K562 (cell line): ENCODE results near the gene RNF144A. TPM values are rescaled to one million over a fixed set of nuclear protein-coding genes. Genes with fewer than 3 reads are reported as not detected.

Experiments used
- ATAC-seq: fragments of 200-7000 bp; cut with Tn5 transposase; 3 replicates; pipeline ENCODE4 v1.9.1; 2020; ENCODE audit warnings: moderate library complexity
- BruUV-seq: library from RNA; stranded (reverse); fragments of 400-500 nt; replicated peaks from 2 replicates; lab custom pipeline; 2021; lab: Mats Ljungman, UMichigan
- CTCF ChIA-PET: fragments of 300-600 bp; formaldehyde crosslinking; extraction: SDS; loops from one replicate; lab custom pipeline; 2021; ENCODE audit warnings: low intra/inter-chr PET ratio; lab: Yijun Ruan, JAX
- POLR2A ChIA-PET: fragments of 300-600, 350-650 bp; sonication (Branson Sonifier 250); formaldehyde crosslinking; extraction: SDS; loops from one replicate; lab custom pipeline; 2021; ENCODE audit warnings: antibody characterized with exemption, inconsistent platforms; lab: Yijun Ruan, JAX
- DNase-seq, 4 experiments: peaks; one replicate each; pipeline versions ENCODE4 v3.0.0 to v3.0.0-alpha.2; 2011 to 2018; ENCODE audit warnings: low spot score in 3 of 4, mixed read lengths in 3 of 4; ENCODE audit errors: extremely low read depth in 1 of 4
- FAIRE-seq: peaks from 2 replicates; lab custom pipeline; 2011; peaks lifted over from hg19 to GRCh38; lab: Jason Lieb, UNC
- H2AFZ ChIP-seq: 2 replicates; pipeline ENCODE4 v1.6.0; 2011; ENCODE audit warnings: low read depth, low read length, control low read depth, inconsistent platforms
- H3K27ac ChIP-seq: fragments of 200-600 bp; 3 replicates; pipeline ENCODE4 v1.8.0; 2011; ENCODE audit warnings: low read depth, mild to moderate bottlenecking, control low read depth, inconsistent platforms, low read length, moderate library complexity, mixed read lengths; ENCODE audit errors: extremely low read depth
- H3K27me3 ChIP-seq, 2 experiments: fragments of 300-600 bp in 1 of 2; 2 replicates in 1 of 2; 3 replicates in 1 of 2; pipeline versions ENCODE4 v1.6.0 to v1.8.0; 2011; ENCODE audit warnings: inconsistent platforms in 2 of 2, low read length in 2 of 2, mild to moderate bottlenecking in 1 of 2, mixed read lengths in 1 of 2, moderate library complexity in 1 of 2; ENCODE audit not compliant: control insufficient read depth in 2 of 2, insufficient read depth in 2 of 2
- H3K36me3 ChIP-seq: fragments of 300-600 bp; 3 replicates; pipeline ENCODE4 v1.8.0; 2011; ENCODE audit warnings: mild to moderate bottlenecking, low read length, inconsistent platforms; ENCODE audit not compliant: control insufficient read depth, insufficient read depth
- H3K4me1 ChIP-seq, 2 experiments: fragments of 200-600 bp in 1 of 2; replicated peaks in 1 of 2; 2 replicates in 1 of 2; 3 replicates in 1 of 2; pipeline versions ENCODE4 v1.5.1 to v1.8.0; 2011; ENCODE audit warnings: inconsistent platforms in 2 of 2, low read length in 2 of 2, mild to moderate bottlenecking in 1 of 2, mixed read lengths in 1 of 2, moderate library complexity in 1 of 2; ENCODE audit not compliant: control insufficient read depth in 2 of 2, insufficient read depth in 2 of 2
- H3K4me2 ChIP-seq: 2 replicates; pipeline ENCODE4 v1.6.1; 2011; ENCODE audit warnings: low read length, control low read depth, inconsistent platforms, mixed read lengths; ENCODE audit not compliant: insufficient read depth
- H3K4me3 ChIP-seq: fragments of 200-600 bp; sonication (generic), shearing (Covaris generic); 2 replicates; pipeline ENCODE4 v1.5.1; 2016; ENCODE audit warnings: control low read depth, inconsistent platforms
- H3K79me2 ChIP-seq: fragments of 200-600 bp; 3 replicates; pipeline ENCODE4 v1.8.0; 2011; ENCODE audit warnings: low read length, inconsistent platforms; ENCODE audit not compliant: control insufficient read depth, insufficient read depth
- H3K9ac ChIP-seq, 2 experiments: 2 replicates each; pipeline versions ENCODE4 v1.6.0 to v1.6.1; 2011; ENCODE audit warnings: low read depth in 2 of 2, low read length in 2 of 2, control low read depth in 1 of 2, inconsistent platforms in 1 of 2, mild to moderate bottlenecking in 1 of 2, mixed read lengths in 1 of 2; ENCODE audit not compliant: insufficient read depth in 1 of 2
- H3K9me1 ChIP-seq: one replicate; pipeline ENCODE4 v1.6.0; 2011; ENCODE audit warnings: inconsistent platforms, mild to moderate bottlenecking, low read length, moderate library complexity; ENCODE audit not compliant: control insufficient read depth, insufficient read depth
- H3K9me3 ChIP-seq: replicated peaks from 2 replicates; pipeline ENCODE4 v1.5.1; 2011; ENCODE audit warnings: low read depth, low read length, inconsistent platforms; ENCODE audit not compliant: control insufficient read depth, insufficient read depth
- H4K20me1 ChIP-seq: replicated peaks from 2 replicates; pipeline ENCODE4 v1.6.1; 2011; ENCODE audit warnings: low read length, inconsistent platforms, mixed read lengths; ENCODE audit not compliant: control insufficient read depth, insufficient read depth
- MLX ChIP-seq, 2 experiments: fragments of 450-650 bp in 1 of 2; sonication (generic) in 1 of 2; formaldehyde crosslinking; conservative IDR thresholded peaks; 2 replicates each; pipeline versions ENCODE4 v1.4.0 to v1.8.1; 2020 to 2022; ENCODE audit warnings: mild to moderate bottlenecking in 1 of 2, missing genetic modification reagents in 1 of 2
- POLR2G ChIP-seq: fragments of 200-400 bp; formaldehyde crosslinking; IDR thresholded peaks from 2 replicates; pipeline ENCODE4 v1.6.1; 2017; ENCODE audit warnings: low read depth, mild to moderate bottlenecking, antibody characterized with exemption, low read length, moderate library complexity
- SMARCA4 ChIP-seq: fragments of 450-650 bp; IDR thresholded peaks from 2 replicates; pipeline ENCODE4 v1.6.1; 2016
- WGBS: fragments of 100-300 bp; shearing (Covaris generic); methylation state at CpG from one replicate; pipeline ENCODE4 v1.1.6; 2016; ENCODE audit warnings: low coverage, mixed read lengths; ENCODE audit not compliant: insufficient coverage; ENCODE audit errors: missing lambda C conversion rate; 5-methylcytosine and 5-hydroxymethylcytosine counted together
- in situ Hi-C: fragments of 300-500 bp; cut with MboI; formaldehyde crosslinking; loops from 4 replicates; pipeline ENCODE4 v1.15.0; 2018; ENCODE audit warnings: inconsistent platforms, mixed read lengths
- intact Hi-C: fragments of 100-400 bp; cut with micrococcal nuclease; formaldehyde crosslinking; loops from 2 replicates; pipeline ENCODE4 v1.14.2; 2022
- polyA plus RNA-seq, 8 experiments: library from polyadenylated mRNA; depleted of rRNA in 4 of 8; stranded (reverse) in 5 of 8; unstranded in 3 of 8; fragments of >200 nt; fragmentation: Nextera tagmentation in 2 of 8; fragmentation: Illumina TruSeq in 1 of 8; extraction: Ambion mirVana in 2 of 8; extraction: Trizol in 1 of 8; gene quantifications; 2 replicates each; pipeline versions ENCODE4 v1.2.1 to v1.2.3, GENCODE V29; 2011 to 2014; ENCODE audit warnings: inconsistent platforms in 1 of 8, missing spikeins in 1 of 8
- total RNA-seq, 7 experiments: library from RNA; depleted of rRNA in 6 of 7; stranded (reverse); fragments of >200 nt in 6 of 7; fragmentation: Illumina TruSeq in 2 of 7; extraction: Trizol in 2 of 7; gene quantifications; 2 replicates each; pipeline versions ENCODE4 v1.2.1 to v1.2.3, GENCODE V29; 2011 to 2021; ENCODE audit warnings: low replicate concordance in 1 of 7

The RNF144A gene
- total and polyA plus RNA-seq, 9 of the 15 experiments (the other 6 are each of a cell fraction or from before 2014, with no cell fraction given), result 0.96 to 11.3 (median 6.2) TPM

GRCh38 chr2:7045601-7046590, 128.7 kb downstream of the RNF144A start:
- no peak overlapping the region for H2AFZ ChIP-seq
- no peaks in the 10 kb centered on the region for H4K20me1 ChIP-seq
- no peaks in the 10 kb centered on the region for H3K9me3 ChIP-seq
- POLR2A ChIA-PET, result interaction anchor here (0.7 kb wide), 1 partner anchor 17 kb away, joined by 4 read pairs; no protein-coding TSS in a partner anchor
- ATAC-seq (no peak), DNase-seq (no peak), FAIRE-seq (no peak)
- no peaks in the 10 kb centered on the region for H3K79me2 ChIP-seq
- H3K4me3 ChIP-seq, result no peak overlapping the region
- H3K36me3 ChIP-seq, result no peaks in the 10 kb centered on the region
- no peaks in the 10 kb centered on the region; a peak in 1 of 5 replicates for H3K4me1 ChIP-seq
- TF ChIP-seq MLX (CRISPR knock-in tag; conservative IDR thresholded peaks at IDR 0.05) (no peak), POLR2G (no peak), SMARCA4 (no peak)
- CTCF ChIA-PET, result interaction anchor here (0.5 kb wide), 1 partner anchor 181 kb away, joined by 5 read pairs; no protein-coding TSS in a partner anchor
- H3K4me2 ChIP-seq, result no peak overlapping the region
- intact Hi-C loops, result no loop called here
- no peak overlapping the region for H3K27ac ChIP-seq
- H3K9ac ChIP-seq, result no peak overlapping the region
- 44% methylated on average over 15 of the region's 15 CpGs for WGBS
- no peaks in the 10 kb centered on the region for H3K9me1 ChIP-seq
- peaks cover 6 to 9% of the 10 kb centered on the region in 2 experiments; a peak in 3 of 5 replicates for H3K27me3 ChIP-seq
- in situ Hi-C loops, result no loop called here
- no TSS peak for BruUV-seq
